ENCODE results near the gene CPB2.

DNA sequence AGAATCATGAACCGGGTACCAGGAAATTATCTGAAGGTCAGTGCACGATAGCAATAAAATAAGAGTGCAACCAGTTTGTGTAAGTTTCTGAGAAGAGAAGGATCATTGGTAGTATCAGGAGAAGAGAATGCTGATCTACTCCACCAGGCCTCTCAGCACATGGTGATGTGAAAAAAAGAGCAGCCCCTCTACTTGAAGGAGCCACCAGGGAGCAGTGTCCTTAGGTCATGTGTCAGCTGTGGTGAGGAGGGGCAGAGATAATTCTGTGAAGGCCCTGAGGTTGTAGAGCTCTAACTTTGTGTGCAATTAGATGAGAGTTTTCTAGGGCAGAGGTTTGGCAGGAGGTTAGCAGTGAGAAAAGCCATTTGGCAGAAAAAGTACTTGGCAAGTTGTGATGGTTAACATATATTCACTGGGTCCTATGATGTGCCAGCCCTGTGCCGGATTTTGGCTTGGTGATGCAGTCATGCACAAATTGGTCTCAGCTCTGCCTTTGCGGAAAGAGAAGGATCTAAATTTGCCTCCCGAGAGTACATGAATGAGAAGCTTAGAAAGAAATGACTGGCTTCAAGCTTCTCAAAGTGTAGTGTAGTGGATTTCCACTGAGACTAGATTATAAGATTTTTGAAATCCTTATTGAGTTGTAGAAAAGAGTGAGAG, 33.1 kb downstream of the CPB2 start:
- TF ChIP-seq TEAD4 (IDR thresholded peaks at IDR 0.05) (no peak), CEBPB (IDR thresholded peaks at IDR 0.05) (no peak), RAD21 (IDR thresholded peaks at IDR 0.05; ENCODE audit: low read depth) (no peak), TAF1 (IDR thresholded peaks at IDR 0.05; ENCODE audit: low read depth) (no peak), EP300 (IDR thresholded peaks at IDR 0.05; ENCODE audit: borderline replicate concordance) (no peak), CREB1 (IDR thresholded peaks at IDR 0.05; ENCODE audit: low read depth) (no peak), USF1 (IDR thresholded peaks at IDR 0.05) (no peak), NFIC (IDR thresholded peaks at IDR 0.05) (no peak), MAX (IDR thresholded peaks at IDR 0.05) (no peak)
- TF ChIP-seq, protein P1, sequence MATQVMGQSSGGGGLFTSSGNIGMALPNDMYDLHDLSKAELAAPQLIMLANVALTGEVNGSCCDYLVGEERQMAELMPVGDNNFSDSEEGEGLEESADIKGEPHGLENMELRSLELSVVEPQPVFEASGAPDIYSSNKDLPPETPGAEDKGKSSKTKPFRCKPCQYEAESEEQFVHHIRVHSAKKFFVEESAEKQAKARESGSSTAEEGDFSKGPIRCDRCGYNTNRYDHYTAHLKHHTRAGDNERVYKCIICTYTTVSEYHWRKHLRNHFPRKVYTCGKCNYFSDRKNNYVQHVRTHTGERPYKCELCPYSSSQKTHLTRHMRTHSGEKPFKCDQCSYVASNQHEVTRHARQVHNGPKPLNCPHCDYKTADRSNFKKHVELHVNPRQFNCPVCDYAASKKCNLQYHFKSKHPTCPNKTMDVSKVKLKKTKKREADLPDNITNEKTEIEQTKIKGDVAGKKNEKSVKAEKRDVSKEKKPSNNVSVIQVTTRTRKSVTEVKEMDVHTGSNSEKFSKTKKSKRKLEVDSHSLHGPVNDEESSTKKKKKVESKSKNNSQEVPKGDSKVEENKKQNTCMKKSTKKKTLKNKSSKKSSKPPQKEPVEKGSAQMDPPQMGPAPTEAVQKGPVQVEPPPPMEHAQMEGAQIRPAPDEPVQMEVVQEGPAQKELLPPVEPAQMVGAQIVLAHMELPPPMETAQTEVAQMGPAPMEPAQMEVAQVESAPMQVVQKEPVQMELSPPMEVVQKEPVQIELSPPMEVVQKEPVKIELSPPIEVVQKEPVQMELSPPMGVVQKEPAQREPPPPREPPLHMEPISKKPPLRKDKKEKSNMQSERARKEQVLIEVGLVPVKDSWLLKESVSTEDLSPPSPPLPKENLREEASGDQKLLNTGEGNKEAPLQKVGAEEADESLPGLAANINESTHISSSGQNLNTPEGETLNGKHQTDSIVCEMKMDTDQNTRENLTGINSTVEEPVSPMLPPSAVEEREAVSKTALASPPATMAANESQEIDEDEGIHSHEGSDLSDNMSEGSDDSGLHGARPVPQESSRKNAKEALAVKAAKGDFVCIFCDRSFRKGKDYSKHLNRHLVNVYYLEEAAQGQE (IDR thresholded peaks at IDR 0.05; ENCODE audit: low read depth), result no peak

Measured in Ishikawa (cell line).